K562 (cell line): Measurements from ENCODE around the gene VSIG10. TPM values are rescaled to one million over a fixed set of nuclear protein-coding genes. Genes with fewer than 3 reads are reported as not detected.

Experiments used
- ARHGAP35 ChIP-seq: fragments of 450-650 bp; IDR thresholded peaks from 2 replicates; pipeline ENCODE4 v1.6.1; 2018; ENCODE audit not compliant: partially characterized antibody
- CCAR2 ChIP-seq: fragments of 200-400 bp; formaldehyde crosslinking; IDR thresholded peaks from 2 replicates; pipeline ENCODE4 v1.6.1; 2017; ENCODE audit warnings: mild to moderate bottlenecking, low read depth, low read length
- CREM ChIP-seq: IDR thresholded peaks from 2 replicates; pipeline ENCODE4 v1.6.1; 2014; ENCODE audit warnings: antibody characterized with exemption, low read depth
- ELF2 ChIP-seq: fragments of 250-450 bp; sonication (Bioruptor Pico); IDR thresholded peaks from 2 replicates; pipeline ENCODE4 v1.5.0; 2021; ENCODE audit warnings: mild to moderate bottlenecking
- ETS2 ChIP-seq: IDR thresholded peaks from 2 replicates; pipeline ENCODE4 v1.6.1; 2016; ENCODE audit warnings: borderline replicate concordance, missing genetic modification characterization, mild to moderate bottlenecking, moderate library complexity, missing compliant biosample characterization; ENCODE audit not compliant: poor library complexity, severe bottlenecking
- GTF3C2 ChIP-seq: IDR thresholded peaks from 3 replicates; pipeline ENCODE4 v1.6.1; 2011; ENCODE audit warnings: borderline replicate concordance, mild to moderate bottlenecking, moderate library complexity; ENCODE audit not compliant: insufficient read length; ENCODE audit errors: extremely low read depth
- HCFC1 ChIP-seq: IDR thresholded peaks from 2 replicates; pipeline ENCODE4 v1.6.1; 2012; ENCODE audit warnings: low read depth, low read length, improper control_type of control experiment
- HDAC1 ChIP-seq, 2 experiments: fragments of 450-650 bp; IDR thresholded peaks; 2 replicates each; pipeline ENCODE4 v1.6.1; 2016 to 2017; ENCODE audit warnings: inconsistent platforms in 1 of 2, mild to moderate bottlenecking in 1 of 2, moderate library complexity in 1 of 2
- HMG20A ChIP-seq: fragments of 450-650 bp; formaldehyde crosslinking; conservative IDR thresholded peaks from 2 replicates; pipeline ENCODE4 v1.4.0; 2020; ENCODE audit warnings: mild to moderate bottlenecking, mixed read lengths
- MCM3 ChIP-seq: fragments of 450-650 bp; IDR thresholded peaks from 2 replicates; pipeline ENCODE4 v1.6.1; 2016
- NELFE ChIP-seq: IDR thresholded peaks from 2 replicates; pipeline ENCODE4 v1.6.1; 2011; ENCODE audit warnings: mild to moderate bottlenecking; ENCODE audit not compliant: insufficient read depth, insufficient read length
- NRF1 ChIP-seq, 2 experiments: fragments of 450-650 bp; IDR thresholded peaks in 1 of 2; conservative IDR thresholded peaks in 1 of 2; 2 replicates each; pipeline ENCODE4 v1.6.1; 2014; ENCODE audit warnings: mild to moderate bottlenecking in 2 of 2
- SIRT6 ChIP-seq: IDR thresholded peaks from one replicate; pipeline ENCODE4 v1.6.1; 2012; ENCODE audit warnings: low read depth, mild to moderate bottlenecking, control low read depth, inconsistent platforms, low read length, moderate library complexity
- TBL1XR1 ChIP-seq, 2 experiments: IDR thresholded peaks; 2 replicates each; pipeline ENCODE4 v1.6.1; 2012; ENCODE audit warnings: improper control_type of control experiment in 2 of 2, low read length in 2 of 2, mild to moderate bottlenecking in 1 of 2
- TCFL5 ChIP-seq: fragments of 250-450 bp; sonication (Bioruptor Pico); conservative IDR thresholded peaks from 2 replicates; pipeline ENCODE4 v1.6.1; 2021; ENCODE audit warnings: mild to moderate bottlenecking, moderate library complexity, matching md5 sums
- TFAP4 ChIP-seq: sonication (generic); formaldehyde crosslinking; IDR thresholded peaks from 2 replicates; pipeline ENCODE4 v1.8.0; 2022; ENCODE audit warnings: missing genetic modification reagents, mild to moderate bottlenecking, moderate library complexity, borderline replicate concordance
- ZNF174 ChIP-seq: fragments of 250-450 bp; sonication (Bioruptor Pico); IDR thresholded peaks from 2 replicates; pipeline ENCODE4 v1.4.0; 2020; ENCODE audit warnings: mild to moderate bottlenecking
- ZNF561 ChIP-seq: fragments of 450-650 bp; formaldehyde crosslinking; conservative IDR thresholded peaks from 2 replicates; pipeline ENCODE4 v1.4.0; 2020; ENCODE audit warnings: mild to moderate bottlenecking, moderate library complexity
- ZNF668 ChIP-seq: fragments of 250-450 bp; sonication (Bioruptor Pico); IDR thresholded peaks from 2 replicates; pipeline ENCODE4 v1.8.0; 2022; ENCODE audit warnings: mild to moderate bottlenecking, inconsistent platforms
- polyA plus RNA-seq, 8 experiments: library from polyadenylated mRNA; depleted of rRNA in 4 of 8; stranded (reverse) in 5 of 8; unstranded in 3 of 8; fragments of >200 nt; fragmentation: Nextera tagmentation in 2 of 8; fragmentation: Illumina TruSeq in 1 of 8; extraction: Ambion mirVana in 2 of 8; extraction: Trizol in 1 of 8; gene quantifications; 2 replicates each; pipeline versions ENCODE4 v1.2.1 to v1.2.3, GENCODE V29; 2011 to 2014; ENCODE audit warnings: inconsistent platforms in 1 of 8, missing spikeins in 1 of 8
- total RNA-seq, 7 experiments: library from RNA; depleted of rRNA in 6 of 7; stranded (reverse); fragments of >200 nt in 6 of 7; fragmentation: Illumina TruSeq in 2 of 7; extraction: Trizol in 2 of 7; gene quantifications; 2 replicates each; pipeline versions ENCODE4 v1.2.1 to v1.2.3, GENCODE V29; 2011 to 2021; ENCODE audit warnings: low replicate concordance in 1 of 7
- TF ChIP-seq, protein P1 (sequence below): fragments of 450-650 bp; formaldehyde crosslinking; IDR thresholded peaks from 2 replicates; pipeline ENCODE4 v1.4.0; 2020; ENCODE audit warnings: mild to moderate bottlenecking, mixed read lengths
- TF ChIP-seq, protein P2 (sequence below), 3 experiments: IDR thresholded peaks in 2 of 3; conservative IDR thresholded peaks in 1 of 3; 2 replicates each; pipeline ENCODE4 v1.5.1; 2011 to 2012; ENCODE audit warnings: low read length in 3 of 3, mild to moderate bottlenecking in 3 of 3, control low read depth in 2 of 3, improper control_type of control experiment in 1 of 3, inconsistent platforms in 1 of 3, low read depth in 1 of 3, mixed read lengths in 1 of 3, moderate library complexity in 1 of 3; ENCODE audit not compliant: insufficient read depth in 2 of 3

Gene VSIG10
- total and polyA plus RNA-seq, 9 of the 15 experiments (the other 6 are each of a cell fraction or from before 2014, with no cell fraction given) = 4.1 to 8.8 (median 4.7) TPM

DNA sequence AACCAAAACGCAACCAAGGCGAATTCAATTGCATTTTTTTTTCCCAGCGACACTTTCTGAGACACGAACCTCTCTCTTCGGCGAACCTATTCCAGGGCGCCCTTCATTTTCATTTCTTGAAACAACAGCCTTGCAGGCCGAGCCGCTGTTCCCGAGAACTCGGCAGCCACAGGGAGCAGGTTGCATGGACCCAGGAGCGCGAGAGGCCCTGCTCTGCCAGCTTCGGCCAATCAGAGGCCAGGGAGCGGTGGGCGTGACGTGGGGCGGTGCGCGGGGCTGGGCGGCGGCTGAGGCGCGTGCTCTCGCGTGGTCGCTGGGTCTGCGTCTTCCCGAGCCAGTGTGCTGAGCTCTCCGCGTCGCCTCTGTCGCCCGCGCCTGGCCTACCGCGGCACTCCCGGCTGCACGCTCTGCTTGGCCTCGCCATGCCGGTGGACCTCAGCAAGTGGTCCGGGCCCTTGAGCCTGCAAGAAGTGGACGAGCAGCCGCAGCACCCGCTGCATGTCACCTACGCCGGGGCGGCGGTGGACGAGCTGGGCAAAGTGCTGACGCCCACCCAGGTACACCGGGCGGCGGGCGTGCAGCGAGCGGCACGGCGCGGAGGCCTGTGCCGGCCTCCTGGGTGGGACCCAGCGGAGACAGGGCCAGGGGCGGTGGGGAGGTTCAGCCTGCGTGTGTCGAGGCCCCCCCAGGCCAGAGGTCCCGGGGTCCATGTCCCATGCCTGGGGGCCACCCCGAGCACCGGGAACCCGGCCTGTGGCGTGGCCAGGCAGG is 32.2 kb upstream of the VSIG10 start, which contains the start of gene PEBP1 (continued):
- TF ChIP-seq, protein P1, sequence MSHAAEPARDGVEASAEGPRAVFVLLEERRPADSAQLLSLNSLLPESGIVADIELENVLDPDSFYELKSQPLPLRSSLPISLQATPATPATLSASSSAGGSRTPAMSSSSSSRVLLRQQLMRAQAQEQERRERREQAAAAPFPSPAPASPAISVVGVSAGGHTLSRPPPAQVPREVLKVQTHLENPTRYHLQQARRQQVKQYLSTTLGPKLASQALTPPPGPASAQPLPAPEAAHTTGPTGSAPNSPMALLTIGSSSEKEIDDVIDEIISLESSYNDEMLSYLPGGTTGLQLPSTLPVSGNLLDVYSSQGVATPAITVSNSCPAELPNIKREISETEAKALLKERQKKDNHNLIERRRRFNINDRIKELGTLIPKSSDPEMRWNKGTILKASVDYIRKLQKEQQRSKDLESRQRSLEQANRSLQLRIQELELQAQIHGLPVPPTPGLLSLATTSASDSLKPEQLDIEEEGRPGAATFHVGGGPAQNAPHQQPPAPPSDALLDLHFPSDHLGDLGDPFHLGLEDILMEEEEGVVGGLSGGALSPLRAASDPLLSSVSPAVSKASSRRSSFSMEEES (CRISPR knock-in tag) = no peak
- no peak for TF ChIP-seq MCM3
- TF ChIP-seq ARHGAP35 = no peak
- TF ChIP-seq ZNF561 (CRISPR knock-in tag) = no peak
- TF ChIP-seq, protein P2, sequence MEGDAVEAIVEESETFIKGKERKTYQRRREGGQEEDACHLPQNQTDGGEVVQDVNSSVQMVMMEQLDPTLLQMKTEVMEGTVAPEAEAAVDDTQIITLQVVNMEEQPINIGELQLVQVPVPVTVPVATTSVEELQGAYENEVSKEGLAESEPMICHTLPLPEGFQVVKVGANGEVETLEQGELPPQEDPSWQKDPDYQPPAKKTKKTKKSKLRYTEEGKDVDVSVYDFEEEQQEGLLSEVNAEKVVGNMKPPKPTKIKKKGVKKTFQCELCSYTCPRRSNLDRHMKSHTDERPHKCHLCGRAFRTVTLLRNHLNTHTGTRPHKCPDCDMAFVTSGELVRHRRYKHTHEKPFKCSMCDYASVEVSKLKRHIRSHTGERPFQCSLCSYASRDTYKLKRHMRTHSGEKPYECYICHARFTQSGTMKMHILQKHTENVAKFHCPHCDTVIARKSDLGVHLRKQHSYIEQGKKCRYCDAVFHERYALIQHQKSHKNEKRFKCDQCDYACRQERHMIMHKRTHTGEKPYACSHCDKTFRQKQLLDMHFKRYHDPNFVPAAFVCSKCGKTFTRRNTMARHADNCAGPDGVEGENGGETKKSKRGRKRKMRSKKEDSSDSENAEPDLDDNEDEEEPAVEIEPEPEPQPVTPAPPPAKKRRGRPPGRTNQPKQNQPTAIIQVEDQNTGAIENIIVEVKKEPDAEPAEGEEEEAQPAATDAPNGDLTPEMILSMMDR (IDR thresholded peaks at IDR 0.05 in 2 of 3, conservative IDR thresholded peaks at IDR 0.05 in 1 of 3; ENCODE audit: insufficient read depth in 2 of 3, low read depth in 1 of 3, low read length in 3 of 3) = peak in 1 of 3 experiments; percentile 20; a peak in 1 of 6 replicates
- no peak for TF ChIP-seq HMG20A
- no peak for TF ChIP-seq GTF3C2
- no peak for TF ChIP-seq SIRT6
- TF ChIP-seq TCFL5 = no peak
- TF ChIP-seq CCAR2 = no peak
- TF ChIP-seq ZNF668 = no peak
- no peak for TF ChIP-seq ZNF174
- TF ChIP-seq HDAC1 (IDR thresholded peaks at IDR 0.05) = peak in 1 of 2 experiments; percentile 91; a peak in 2 of 4 replicates
- no peak for TF ChIP-seq NELFE
- TF ChIP-seq NRF1 (conservative IDR thresholded peaks at IDR 0.05 in 1 of 2, IDR thresholded peaks at IDR 0.05 in 1 of 2) = peak; percentile 87 to 90
- no peak for TF ChIP-seq TBL1XR1 (IDR thresholded peaks at IDR 0.05; ENCODE audit: low read length in 2 of 2)
- TF ChIP-seq ETS2 (tag) = no peak
- no peak for TF ChIP-seq ELF2 (CRISPR knock-in tag)
- TF ChIP-seq CREM = peak; percentile 90
- TF ChIP-seq TFAP4 = peak; percentile 84
- TF ChIP-seq HCFC1 = no peak
